ENCODE results near the gene APOL1.
"Not testable (repeated sequence)": the region's sequence is repeated elsewhere in the genome, so short reads cannot be mapped to it uniquely, and the experiment has no call there.

The APOL1 gene

DNA sequence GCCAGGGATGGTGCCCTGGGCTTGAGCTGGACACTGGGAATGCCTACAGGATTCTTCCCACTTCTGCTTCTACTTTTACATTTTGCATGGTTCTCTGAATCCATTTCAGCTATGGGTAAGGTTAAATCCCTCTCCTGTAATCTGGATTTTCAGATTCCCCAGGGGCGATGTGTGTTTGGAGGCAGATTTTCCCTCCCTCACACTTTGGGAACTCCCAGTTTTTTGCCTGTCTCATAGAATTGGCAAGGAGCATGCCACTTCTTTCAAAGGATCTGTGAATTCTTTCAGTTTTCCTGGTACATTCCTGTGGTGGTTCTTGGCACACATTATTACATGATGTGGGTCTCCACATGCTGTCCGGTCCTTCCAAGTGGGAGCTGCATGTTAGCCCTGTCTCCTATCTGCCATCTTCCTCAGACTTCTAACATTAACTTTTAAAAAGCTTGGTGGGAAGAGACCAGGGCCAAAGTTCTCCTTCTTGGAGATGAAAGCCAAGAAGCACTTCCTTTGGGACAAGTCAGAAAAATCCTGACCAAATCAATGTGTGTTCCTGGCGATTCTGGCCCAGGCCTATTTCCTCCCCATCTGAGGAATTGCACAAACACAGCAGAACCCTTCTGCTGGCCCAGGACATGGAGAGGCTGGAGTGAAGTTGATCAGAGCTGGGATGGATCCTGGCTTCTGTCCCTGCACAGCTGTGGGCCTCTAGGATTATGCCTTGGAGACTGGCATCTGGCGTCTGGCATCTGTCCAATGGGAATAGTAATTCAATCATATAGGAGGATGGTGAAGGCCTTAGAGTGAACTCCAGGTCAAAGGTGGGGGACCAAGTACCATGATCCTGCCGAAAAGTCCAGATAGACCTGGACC, 8.2 kb upstream of the APOL1 start:
- no peak for DNase-seq (ENCODE audit: low read depth in 2 of 2)

DNA sequence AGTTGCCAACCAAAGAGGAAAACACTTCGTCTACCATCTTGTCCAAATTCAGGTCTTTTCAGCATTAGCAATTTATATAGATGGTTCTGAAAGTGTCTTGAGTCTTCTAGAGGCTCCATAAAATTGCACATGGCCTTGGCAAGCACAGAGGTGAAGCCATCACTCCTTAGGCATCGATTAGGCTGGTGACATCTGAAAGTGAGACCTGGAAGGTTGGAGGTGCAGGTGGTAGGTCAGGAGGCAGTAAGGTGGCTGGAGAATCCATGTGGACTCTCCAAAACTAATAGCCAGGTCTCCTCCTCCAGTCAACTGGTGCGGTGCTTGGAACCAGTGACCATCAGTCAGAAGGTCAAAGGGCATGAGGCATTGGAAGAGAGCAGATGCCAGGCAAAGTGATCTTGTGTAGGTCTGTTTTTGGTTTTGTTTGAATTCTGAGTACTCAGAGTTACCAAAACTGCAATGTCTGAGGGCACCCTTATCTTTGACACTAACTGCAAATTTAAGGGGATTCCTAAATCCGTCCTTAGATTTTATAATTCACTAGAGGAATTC, 7.1 kb upstream of the APOL1 start:
- DNase-seq (ENCODE audit: low read depth in 2 of 2) = no peak

DNA sequence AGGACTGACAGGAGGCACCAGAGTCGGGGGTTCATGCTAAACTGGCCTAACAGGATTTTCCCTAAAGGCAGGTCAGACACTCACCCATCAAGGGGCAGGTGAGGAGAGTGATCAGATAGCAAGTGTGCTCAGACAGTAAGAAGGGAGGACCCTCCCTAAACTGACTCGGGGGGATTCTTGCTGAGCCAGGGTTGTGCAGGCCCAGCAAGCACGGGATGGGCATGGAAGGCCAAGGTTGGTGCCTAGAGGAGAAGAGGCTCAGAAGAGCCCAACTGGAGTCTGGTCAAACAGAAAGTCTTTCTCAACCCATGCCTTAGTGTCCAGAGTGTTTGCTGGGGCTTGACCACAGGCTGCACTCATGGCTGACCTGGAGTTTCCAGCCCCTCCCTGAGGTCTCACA, 6.2 kb upstream of the APOL1 start:
- DNase-seq (ENCODE audit: low read depth in 2 of 2) = no peak

DNA sequence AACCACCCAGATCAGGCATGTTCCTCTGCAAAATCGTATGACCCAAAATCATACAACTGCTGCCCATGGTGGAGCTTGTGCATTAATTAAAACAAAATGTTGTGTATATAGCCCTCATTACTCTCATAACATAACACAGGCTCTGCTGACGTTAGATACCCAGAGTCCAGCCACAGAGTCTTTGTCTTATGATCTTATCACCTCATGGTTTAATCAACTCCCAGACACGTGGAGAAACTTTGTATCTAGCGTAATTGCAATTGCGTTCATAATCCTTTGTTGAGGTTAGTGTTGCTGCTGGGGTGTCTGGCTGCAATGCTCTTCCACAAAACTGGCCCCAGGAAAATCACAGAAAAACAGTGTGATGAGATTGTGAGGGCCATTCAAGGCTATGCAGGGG, 5.0 kb upstream of the APOL1 start:
- no peak for DNase-seq (ENCODE audit: low read depth in 2 of 2)

DNA sequence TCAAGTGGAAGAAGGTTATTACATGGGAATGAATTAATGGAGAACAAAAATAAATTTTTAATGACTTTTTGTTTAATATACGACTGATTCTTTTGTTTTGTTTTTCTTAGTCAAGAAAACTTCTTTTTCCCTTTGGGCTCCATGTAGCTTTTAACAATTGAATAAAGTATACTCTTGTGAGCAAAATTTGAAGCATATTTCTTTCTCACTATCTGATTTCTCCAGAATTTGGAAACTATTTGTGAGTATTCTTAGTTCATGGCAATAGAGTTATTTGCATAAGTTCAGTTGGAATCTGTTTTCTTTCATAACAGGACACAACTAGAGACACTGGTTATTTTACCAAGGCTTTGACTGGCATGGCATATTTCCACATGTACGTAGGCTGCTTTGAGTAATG, 3.8 kb upstream of the APOL1 start:
- DNase-seq (ENCODE audit: low read depth in 2 of 2) = no peak

DNA sequence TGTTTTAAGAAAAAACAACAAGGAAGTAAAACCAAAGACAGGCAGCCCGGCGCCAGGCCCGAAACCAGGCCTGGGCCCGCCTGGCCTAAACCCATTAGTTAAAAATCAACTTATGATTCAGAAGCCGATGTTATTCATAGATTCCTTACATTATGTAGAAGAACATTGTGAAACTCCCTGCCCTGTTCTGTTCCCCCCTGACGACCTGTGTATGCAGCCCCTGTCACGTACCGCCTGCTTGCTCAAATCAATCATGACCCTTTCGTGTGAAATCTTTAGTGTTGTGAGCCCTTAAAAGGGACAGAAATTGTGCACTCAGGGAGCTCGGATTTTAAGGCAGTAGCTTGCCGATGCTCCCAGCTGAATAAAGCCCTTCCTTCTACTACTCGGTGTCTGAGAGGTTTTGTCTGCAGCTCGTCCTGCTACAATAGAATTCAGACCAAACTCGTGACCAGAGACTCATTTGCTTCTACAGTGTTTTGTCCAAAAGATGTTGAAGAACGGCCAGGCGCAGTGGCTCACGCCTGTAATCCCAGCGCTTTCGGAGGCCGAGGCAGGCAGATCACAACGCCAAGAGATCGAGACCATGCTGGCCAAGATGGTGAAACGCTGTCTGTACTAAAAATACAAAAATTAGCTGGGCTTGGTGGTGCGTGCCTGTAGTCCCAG, 2.5 kb upstream of the APOL1 start:
- DNase-seq (ENCODE audit: low read depth in 2 of 2) = not testable (repeated sequence)

DNA sequence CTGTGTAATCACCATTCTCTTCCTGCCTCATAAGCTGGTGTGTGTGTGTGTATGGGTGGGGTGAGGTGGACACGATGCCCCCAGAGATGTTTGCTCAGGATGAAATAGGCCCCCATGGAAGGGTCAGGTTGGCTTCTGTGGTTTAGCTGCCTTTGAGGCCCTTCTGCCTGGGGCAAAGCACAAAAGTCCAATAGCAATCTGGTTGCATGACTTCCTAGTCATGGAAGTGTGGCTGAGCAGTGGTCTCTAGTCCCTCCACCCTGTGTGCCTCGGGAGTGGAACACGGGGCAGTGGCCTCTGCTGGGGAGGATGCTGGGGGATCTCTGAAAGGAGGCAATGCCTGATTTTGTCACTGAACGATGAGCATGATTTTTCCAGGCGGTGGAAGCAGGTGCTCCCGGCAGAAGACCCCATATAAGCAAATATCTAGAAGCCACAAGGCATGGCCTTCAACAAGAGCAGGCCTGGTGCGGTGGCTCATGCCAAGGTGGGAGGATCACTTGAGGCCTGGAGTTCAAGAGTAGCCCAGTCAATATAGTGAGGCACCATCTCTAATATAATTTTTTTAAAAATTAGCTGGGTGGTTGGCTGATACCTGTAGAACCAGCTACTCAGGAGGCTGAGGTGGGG, 839 bp upstream of the APOL1 start:
- DNase-seq (ENCODE audit: low read depth in 2 of 2) = not testable (repeated sequence)

DNA sequence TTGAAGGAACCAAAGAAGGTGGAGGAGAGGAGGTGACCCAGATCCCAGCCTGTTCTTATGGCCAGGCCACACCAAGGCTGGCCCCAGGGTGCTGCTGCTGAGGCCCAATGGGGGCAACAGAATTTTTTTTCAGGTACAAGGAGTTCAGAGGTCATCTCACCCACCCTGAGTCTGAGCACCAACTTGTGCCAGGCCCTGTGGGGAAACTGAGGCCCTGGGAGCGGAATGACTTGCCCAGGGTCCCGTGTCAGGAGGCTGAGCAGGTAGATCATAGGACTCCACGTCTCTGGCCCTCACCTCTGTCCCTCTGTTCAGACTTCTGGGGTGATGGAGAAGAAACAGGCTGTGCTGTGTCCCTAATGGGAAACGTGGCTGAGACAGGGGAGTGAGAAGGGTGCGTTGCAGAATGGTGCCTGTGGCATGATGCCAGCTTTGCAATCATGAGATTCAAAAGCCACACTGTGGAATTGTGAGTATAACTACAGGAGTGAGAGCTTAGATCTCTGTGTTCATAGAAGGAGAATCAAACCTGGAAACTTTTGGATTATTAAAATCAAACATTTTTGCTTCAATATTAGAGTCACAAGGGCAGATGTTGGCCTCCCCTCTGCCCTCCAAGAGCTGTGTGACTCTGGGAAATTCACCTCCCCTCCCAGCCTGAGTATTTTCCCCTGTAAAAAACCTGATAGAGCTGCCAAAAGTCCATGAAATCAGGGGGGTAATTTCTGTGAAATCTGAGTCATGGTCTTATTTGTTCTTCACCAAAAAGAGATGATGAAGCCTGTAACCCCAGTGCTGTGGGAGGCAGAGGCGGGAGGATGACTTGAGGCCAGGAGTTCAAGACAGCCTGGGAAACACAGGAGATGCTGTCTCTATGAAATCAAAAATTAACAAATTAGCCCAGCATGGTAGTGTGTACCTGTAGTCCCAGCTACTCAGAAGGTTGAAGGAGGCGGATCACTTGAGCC, 874 bp downstream of the APOL1 start:
- DNase-seq (ENCODE audit: low read depth in 2 of 2) = peak in 1 of 2 donors; percentile 34

DNA sequence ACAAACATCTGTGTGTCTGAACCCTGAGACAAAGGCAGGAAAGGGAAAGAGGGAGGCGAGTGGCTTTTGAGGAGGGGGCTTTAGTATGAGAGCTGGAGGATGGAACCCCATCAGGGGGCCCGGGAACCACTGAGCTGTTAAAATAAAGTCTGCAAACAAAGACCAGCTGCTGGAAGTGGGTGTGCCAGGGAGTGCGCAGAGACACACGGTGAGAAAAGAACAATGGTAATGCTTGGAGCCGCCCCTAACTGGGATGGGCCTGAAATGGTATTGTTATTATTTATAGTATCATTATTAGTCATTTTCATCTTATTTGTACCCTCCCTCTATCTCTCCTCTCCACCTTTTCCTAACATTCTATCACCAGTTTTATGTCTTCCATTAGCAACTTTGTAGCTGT, 2.6 kb downstream of the APOL1 start:
- not testable (repeated sequence) for DNase-seq (ENCODE audit: low read depth in 2 of 2)

DNA sequence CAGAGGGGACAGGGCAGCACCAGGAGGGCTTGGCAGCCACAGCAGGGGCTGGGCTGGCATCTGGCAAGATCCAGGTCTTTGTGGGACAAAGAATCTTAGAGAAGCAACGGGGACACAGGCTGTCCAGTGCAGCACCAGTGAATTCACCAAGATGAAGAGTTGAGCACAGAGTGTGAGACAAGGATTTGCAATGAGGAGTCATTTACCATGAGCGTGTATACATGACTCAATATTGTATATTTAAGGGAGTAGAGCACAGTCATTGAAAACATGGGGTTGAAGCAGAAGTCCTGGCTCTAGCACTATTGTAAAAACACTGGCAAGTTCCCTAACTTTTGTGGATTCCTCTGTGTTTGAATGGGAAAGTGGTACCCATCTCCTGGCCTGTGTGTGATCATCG, 3.5 kb downstream of the APOL1 start:
- DNase-seq (ENCODE audit: low read depth in 2 of 2) = no peak

DNA sequence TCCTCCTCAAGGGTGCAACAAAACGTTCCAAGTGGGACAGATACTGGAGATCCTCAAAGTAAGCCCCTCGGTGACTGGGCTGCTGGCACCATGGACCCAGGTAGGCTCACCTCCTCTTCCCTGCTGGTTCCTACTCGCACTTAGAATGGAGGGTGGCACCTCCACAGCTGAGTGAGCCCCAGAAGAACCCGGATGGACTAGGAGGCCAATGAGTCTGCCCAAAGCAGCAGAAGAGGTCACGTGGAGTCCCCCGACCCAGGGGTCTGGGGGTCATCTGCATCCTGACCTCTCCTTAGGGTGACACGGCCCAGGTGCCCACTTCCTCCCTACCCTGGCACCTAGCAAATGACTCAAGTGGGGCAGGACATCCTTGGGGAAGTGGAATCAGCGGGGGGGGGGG, 4.4 kb downstream of the APOL1 start:
- no peak for DNase-seq (ENCODE audit: low read depth in 2 of 2)

DNA sequence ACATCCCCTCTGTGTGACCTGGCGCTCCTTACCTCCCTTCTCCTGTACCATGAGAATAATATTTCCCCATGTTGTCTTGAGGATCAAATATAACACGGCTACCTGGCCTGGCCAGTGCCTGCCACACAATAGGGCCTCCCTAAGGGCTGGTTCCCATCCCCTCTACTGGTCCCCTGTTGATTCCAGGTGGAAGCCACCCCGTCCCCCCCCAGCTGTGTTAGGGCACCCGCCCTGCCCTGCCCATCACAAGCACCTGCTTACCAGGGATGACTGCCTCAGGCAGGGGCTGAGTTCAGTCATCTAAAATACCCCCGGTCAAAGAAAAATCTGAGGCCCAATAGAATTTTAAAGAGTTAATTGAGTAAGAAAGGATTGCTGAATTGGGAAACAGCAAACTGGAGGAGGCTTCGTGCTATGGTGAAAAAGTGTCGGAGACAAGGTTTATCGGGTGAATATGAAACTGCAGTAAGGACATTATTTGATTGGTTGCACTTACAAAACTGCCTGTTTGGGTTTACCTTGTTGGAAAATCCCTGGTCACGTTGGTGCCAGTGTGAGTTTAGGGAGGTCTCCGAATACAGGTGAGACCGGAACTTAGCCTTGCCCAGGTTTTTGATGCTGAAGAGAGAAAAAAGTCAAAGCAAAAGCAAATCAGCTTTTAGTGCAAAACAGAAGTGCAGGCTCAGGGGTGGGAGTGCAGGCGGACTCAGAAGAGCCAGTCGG, 5.2 kb downstream of the APOL1 start:
- no peak for DNase-seq (ENCODE audit: low read depth in 2 of 2)

DNA sequence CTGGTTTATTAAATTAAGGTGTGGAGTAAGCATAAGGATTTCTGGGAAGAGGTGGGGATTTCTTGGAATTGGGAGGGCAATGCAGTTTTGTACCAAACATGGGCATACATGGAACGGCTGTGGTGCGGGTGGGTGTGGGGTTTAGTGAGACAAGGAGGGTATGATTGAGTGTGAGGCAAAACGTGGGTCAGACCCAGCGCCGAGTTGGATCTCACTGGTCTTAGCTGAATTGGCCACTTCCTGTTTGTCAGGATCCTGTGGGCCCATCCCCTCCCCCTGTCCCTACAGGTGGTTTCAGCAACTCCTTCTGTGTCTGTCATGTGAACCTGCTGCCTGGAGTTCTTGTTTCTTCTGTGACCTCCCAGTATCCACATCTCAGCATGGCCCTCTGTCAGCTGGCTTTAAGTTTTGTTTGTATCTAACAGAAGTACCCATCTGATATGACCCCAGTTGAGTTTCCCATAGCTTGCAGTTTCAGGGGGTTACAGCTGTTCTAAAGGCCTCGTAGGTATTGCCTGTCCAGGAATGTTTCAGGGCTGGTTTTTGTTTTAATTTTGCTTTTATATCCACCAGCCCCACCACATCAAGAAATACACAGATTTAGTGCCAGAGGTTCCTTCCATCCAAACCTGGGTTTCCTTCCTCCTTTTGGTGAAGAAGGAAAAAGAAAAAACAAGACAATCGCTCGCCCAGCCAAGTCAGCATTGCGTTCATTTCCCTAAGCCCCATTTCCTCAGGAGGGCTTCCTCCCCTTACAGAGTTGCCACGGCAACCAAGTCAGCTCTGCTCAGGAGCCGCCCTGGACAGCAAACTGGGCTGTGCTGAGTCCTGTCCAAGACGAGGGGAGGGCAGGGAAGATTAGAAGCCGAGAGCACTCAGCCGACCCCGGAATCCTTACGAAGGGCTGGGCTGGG, 6.0 kb downstream of the APOL1 start:
- DNase-seq (ENCODE audit: low read depth in 2 of 2) = no peak

DNA sequence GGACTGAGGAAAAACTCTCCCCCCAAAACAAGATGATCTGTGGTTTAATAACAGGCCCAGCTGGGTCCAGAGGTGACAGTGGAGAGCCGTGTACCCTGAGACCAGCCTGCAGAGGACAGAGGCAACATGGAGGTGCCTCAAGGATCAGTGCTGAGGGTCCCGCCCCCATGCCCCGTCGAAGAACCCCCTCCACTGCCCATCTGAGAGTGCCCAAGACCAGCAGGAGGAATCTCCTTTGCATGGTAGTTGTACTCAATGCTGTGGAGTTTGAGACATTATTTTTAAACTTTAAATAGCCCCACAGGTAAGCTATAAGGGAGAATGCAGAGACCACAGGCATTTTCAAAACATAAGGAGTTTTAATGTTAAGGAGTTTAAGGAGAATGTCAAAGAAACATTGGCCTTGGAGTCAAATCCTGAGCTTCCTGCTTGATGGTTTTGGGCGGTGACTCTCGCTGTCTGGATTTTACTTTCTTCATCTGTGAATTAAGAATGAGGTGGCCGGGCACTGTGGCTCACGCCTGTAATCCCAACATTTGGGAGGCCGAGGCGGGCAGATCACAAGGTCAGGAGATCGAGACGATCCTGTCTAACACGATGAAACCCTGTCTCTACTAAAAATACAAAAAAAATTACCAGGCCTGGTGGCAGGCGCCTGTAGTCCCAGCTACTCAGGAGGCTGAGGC, 6.8 kb downstream of the APOL1 start:
- DNase-seq (ENCODE audit: low read depth in 2 of 2) = no peak

DNA sequence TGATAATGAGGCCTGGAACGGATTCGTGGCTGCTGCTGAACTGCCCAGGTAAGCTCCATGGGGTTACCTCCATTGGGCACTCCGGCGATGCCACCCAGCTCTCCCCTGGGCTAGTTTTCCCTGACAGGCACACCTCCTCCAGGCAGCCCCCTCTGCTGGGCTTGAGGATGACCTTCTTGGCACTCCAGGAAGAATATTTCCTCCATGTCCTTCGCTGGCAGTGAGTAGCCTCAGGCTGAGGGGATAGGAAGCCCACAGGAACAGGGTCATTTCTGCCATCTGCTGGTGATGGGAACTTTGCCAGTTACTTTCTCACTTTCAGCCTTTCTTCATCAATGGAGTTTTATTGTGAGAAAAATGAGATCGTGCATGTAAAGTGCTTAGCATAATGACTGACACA, 8.7 kb downstream of the APOL1 start:
- DNase-seq (ENCODE audit: low read depth in 2 of 2) = not testable (repeated sequence)

DNA sequence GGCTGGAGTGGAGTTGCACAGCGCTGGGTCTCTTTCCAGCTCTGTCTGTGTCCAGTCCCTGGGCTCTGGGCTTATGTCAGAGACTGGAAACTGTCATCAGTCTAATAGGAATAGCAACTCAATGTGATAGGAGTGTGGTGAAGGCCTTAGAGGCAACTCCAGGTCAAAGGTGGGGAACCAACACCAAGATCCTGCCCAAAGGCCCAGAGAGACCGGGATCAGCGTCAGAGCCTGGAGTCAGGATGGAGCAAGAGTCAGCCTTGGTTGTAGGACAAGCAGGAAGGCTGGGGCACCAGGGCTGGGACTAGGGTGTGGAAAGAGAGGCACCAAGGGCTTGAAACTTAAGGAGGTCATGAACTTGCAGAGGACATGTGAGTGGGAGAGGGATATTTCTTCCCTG, 9.4 kb downstream of the APOL1 start:
- DNase-seq (ENCODE audit: low read depth in 2 of 2) = not testable (repeated sequence)

DNA sequence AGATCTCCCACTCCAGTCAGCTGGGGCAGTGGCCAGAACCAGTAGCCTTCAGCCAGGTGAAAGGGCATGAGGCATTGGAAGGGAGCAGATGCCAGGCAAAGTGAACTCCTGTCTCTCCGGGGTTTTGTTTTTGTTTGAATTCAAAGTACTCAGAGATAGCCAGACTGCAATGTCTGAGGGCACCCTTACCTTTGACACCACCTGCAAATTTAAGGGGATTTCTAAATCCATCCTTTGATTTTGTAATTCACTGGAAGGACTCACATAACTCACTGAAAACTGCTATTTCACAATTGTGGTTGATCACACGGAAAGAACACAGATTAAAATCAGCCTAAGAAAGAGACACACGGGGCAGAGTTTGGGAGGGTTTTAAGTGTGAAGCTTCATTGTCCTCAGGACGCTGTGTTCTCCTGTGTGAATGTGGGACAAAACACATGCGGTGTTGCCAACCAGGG, 10.3 kb downstream of the APOL1 start:
- DNase-seq (ENCODE audit: low read depth in 2 of 2) = not testable (repeated sequence)

DNA sequence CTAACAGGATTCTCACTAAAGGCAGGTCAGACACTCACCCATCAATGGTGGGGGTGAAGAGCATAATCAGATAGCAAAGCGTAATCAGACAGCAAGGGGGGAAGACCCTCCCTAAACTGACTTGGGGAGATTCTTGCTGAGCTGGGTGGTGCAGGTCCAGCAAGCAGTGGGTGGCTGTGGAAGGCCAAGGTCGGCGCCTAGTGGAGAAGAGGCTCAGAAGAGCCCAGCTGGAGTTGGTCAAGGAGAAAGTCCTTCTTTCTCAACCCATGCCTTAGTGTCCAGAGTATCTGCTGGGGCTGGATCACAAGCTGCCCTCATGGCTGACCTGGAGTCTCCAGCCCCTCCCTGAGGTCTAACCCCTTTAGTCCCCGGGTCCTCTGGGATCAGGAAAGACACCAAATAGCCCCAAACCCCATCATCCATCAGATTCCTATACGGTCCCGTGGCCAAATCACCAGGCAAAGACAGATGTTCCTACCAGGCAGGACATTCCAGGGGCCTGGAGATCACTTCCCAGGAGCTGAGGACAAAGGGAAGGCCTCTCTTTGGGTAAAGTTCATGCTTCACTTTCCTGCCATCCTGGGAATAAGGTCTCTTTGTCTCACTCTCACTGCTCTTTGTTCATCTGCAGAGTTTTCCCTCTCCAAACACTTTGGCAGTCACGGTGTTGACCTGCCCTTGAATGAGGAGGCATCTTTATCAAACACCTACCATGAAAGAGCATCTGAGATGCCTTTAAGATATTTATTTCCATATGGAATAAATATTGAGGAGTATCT, 11.1 kb downstream of the APOL1 start:
- DNase-seq (ENCODE audit: low read depth in 2 of 2) = not testable (repeated sequence)
